HG03139 (cell line): ENCODE measurements around the gene ITGAE.
"Not testable (repeated sequence)": the region's sequence is repeated elsewhere in the genome, so short reads cannot be mapped to it uniquely, and the experiment has no call there.

ENCODE experiments used
- ATAC-seq: cut with Tn5 transposase; IDR thresholded peaks from one replicate; pipeline ENCODE4 v1.9.1; 2021; ENCODE audit not compliant: unreplicated experiment

Gene ITGAE

DNA sequence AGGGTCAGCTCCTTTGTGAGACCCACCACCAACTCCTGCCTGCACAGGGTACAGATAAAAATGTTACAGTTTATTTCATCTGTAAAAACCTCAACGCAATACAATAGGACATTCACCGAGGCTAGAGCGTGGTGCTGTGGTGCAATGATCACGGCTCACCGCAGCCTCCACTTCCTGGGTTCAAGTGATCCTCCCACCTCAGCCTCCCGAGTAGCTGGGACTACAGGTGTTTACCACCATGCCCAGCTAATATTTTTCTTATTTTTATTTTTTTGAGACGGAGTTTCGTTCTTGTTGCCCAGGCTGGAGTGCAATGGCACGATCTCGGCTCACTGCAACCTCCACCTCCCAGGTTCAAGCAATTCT lies 66.1 kb downstream of the ITGAE start:
- not testable (repeated sequence) for ATAC-seq

DNA sequence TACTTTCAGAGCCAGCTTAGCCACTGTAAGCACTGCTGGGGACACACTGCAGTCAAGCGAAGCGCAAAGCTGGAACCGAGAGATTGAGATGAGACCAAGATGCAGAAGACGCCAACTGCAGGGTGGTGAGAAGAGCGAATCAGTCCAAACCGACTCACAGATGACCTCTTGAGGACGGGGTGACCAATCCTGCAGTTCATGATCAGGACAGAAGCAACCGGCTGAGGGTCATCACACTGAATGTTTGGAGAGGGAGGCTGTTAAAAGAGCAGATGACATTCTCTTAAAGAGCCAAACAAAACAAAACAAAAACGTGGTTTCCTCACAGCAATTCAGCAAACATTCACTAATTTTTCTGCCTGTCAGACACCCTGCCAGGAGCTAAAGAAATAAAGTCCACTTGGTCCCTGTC lies 68.8 kb downstream of the ITGAE start:
- no peak for ATAC-seq

DNA sequence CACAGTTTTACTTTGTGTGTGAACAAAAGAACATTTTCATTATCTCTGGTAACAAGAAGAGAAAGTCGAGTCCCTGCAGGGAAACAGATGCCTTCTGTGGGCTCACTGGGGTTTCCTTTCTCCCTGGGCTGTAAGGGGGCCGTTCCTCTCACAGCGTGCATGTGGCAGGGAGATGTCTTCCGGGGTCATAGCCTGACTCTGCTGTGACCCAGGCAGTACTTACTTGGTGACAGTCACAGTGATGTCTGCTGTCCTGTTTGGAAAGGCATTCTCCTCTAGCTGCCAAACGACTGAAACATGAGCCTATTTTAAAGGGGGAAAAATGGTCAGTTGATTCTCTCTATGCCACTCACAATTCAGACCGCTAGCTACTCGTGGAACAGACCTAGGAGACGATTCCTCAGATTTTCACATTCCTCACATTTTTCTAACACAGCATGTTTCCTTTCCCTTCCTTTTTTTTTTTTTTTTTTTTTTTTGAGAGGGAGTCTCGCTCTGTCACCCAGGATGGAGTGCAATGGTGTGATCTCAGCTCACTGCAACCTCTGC lies 70.0 kb downstream of the ITGAE start:
- no peak for ATAC-seq

- no peak for ATAC-seq
These were observed 71.1 kb downstream of the ITGAE start for GRCh38 chr17:3729881-3730280.

GRCh38 chr17:3728099-3728498 lies 72.9 kb downstream of the ITGAE start:
- not testable (repeated sequence) for ATAC-seq

GRCh38 chr17:3727041-3727440 lies 73.9 kb downstream of the ITGAE start:
- no peak for ATAC-seq

GRCh38 chr17:3724378-3725077 lies 76.5 kb downstream of the ITGAE start:
- no peak for ATAC-seq

- ATAC-seq = peak; percentile 57
These were observed 77.2 kb downstream of the ITGAE start, which contains the start of gene HASPIN for GRCh38 chr17:3723556-3724377. TSS of gene HASPIN (plus strand) at chr17:3723903. CDS start at chr17:3723936, 33 bp downstream.

- no peak for ATAC-seq
These were observed 77.8 kb downstream of the ITGAE start for GRCh38 chr17:3723188-3723555.

GRCh38 chr17:3722716-3723115 lies 78.3 kb downstream of the ITGAE start:
- ATAC-seq = no peak

- ATAC-seq = no peak
These were observed 81.7 kb downstream of the ITGAE start for GRCh38 chr17:3719265-3719664.

- no peak for ATAC-seq
These were observed 82.8 kb downstream of the ITGAE start for GRCh38 chr17:3718201-3718600.

DNA sequence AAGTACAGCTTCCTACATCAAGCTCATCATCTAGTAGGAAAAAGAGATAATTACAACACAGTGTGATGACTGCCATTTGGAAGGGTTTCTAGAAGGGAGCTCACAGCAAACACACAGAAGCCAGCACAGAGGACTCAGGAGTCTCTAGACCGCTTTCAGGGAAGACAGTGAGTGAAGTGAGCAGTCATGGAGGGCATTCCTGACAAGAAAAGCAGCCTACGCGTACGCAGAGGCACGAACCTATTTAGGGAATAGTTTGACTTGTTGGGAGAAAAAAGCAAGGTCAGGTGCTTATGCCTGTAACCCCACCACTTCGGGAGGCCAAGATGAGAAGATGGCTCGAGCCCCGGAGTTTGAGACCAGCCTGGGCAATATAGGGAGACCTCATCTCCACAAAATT lies 85.7 kb downstream of the ITGAE start:
- no peak for ATAC-seq

GRCh38 chr17:3712811-3713463 lies 88.1 kb downstream of the ITGAE start:
- ATAC-seq = no peak

DNA sequence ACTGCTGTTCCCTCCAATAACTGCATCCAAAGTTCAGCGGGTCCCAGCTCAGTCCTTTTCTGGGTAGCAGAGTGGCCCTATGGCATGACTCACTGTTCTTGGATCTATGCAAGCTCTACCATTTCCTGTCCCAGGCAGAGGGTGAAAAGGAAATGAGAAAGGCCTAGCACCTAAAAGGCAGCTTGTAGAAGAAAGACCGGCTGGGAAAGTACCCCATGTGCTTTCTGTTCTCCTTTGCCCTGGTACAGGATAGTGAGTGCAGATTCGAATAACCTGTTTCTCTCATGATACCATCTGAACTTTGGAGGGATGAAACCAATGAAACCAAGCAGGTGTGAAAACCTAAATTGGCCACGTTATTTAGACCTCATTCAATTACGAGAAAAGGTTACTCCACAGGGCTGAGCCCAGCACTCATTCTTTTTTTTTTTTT lies 90.0 kb downstream of the ITGAE start:
- ATAC-seq = peak; percentile 90

DNA sequence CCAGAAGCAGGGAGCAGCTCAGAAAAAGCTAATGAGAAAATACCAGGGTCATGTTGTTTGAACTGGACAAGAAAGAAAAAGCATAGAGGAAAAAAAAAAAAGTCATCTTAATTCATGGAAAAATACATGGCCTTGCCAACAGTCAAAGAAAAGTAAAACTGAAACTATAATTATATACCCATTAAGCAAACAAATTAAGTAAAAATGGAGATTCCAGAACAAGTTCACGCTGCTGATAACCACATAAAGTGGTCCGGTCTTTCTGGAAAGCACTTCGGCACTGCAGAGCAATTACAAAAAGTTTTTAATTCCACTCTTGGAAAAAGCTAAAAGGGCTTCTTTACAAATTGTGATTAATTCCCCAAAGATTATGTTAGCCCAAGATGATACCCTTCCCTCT lies 92.6 kb downstream of the ITGAE start:
- no peak for ATAC-seq

- ATAC-seq = not testable (repeated sequence)
These were observed 95.3 kb downstream of the ITGAE start for GRCh38 chr17:3705718-3705984.

DNA sequence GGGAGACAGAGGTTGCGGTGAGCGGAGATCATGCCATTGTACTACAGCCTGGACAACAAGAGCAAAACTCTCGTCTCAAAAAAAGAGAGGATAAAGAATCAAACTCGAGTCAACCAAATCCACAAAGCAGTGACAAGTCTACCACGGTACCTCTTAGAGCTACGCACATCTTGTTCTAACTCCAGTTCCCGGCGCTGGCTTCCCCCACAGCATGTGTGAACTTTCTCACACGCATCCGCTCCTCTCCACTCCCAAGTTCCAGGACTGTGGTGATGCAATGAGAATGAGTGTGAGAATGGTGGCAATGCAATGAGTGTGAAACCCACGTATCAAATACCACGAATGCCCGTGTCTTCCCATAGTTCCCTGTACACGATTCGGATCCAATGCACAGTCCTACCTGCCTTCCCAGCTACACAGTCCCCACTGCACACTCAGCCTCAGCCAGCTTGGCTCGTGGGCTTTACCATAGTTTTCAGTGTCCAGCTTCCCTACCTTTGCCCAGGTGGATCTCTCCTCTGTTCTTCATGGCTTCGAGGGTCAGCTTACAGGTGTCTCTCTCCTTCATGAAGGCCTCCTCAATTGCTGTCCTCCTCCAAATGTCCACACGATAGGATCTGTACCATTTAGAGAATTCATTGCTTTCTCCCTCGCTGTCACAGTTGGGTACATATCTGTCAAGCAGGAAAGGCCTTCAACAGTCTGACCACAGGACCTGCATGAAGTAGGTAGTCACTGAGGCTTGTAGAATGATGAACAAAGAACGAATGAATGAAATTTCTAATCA lies 95.9 kb downstream of the ITGAE start:
- ATAC-seq = no peak

- not testable (repeated sequence) for ATAC-seq
These were observed 98.9 kb downstream of the ITGAE start for GRCh38 chr17:3702041-3702539.

DNA sequence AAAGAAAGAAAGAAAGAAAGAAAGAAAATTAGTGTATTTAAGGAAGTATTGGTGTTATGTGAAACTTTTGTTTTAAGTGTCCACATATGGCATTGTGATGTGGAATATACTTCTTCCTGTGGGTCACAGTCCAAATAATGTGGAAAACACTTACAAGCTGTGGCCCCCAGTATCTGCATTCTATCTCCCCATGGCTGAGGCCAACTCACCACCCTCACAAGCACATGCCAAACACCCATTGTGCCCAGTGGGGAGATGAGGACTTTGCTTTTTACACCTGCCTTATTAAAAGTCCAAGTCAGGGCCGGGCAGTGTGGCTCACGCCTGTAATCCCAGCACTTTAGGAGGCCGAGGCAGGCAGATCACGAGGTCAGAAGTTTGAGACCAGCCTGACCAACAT lies 101.0 kb downstream of the ITGAE start:
- no peak for ATAC-seq

GRCh38 chr17:3698139-3698538 lies 102.8 kb downstream of the ITGAE start:
- no peak for ATAC-seq
